Measurements from ENCODE around the gene MAPK9. TPM values are rescaled to one million over a fixed set of nuclear protein-coding genes. Genes with fewer than 3 reads are reported as not detected.

The MAPK9 gene
- total RNA-seq, 1 donor from 2014 or later = 42.4 TPM

GRCh38 chr5:180194410-180195345 is 97.2 kb downstream of the MAPK9 start:
- DNase-seq = no peak
- intact Hi-C loops (cut with DNase I) = no loop called here
- no peak for ATAC-seq (ENCODE audit: poor library complexity)

- intact Hi-C loops (cut with DNase I) = no loop called here
- ATAC-seq (ENCODE audit: poor library complexity) (no peak), DNase-seq (no peak)
Observed at GRCh38 chr5:180193749-180194375, 98.0 kb downstream of the MAPK9 start.

GRCh38 chr5:180191716-180192115 is 100.2 kb downstream of the MAPK9 start:
- ATAC-seq (ENCODE audit: poor library complexity) = no peak
- intact Hi-C loops (cut with DNase I) = no loop called here
- DNase-seq = no peak

GRCh38 chr5:180187767-180188166 is 104.1 kb downstream of the MAPK9 start:
- DNase-seq = no peak
- ATAC-seq (ENCODE audit: poor library complexity) = no peak

More at GRCh38 chr5:180187767-180188166, 104.1 kb downstream of the MAPK9 start:
- intact Hi-C loops (cut with DNase I) = no loop called here

Other genes starting within 250 kb of the MAPK9 start
- 49.8 TPM for gene RNF130, start 220.3 kb downstream of the MAPK9 start, total RNA-seq
- gene RASGEF1C, start 82.9 kb downstream of the MAPK9 start, total RNA-seq = 0.59 TPM
- 13.3 TPM for gene GFPT2, start 61.3 kb upstream of the MAPK9 start, total RNA-seq
- 13.8 TPM for gene CNOT6, start 202.3 kb upstream of the MAPK9 start, total RNA-seq

Measured in Right ventricle myocardium superior (tissue), 1 donor.